ENCODE measurements around the gene SESTD1.
"Not testable (repeated sequence)": the region's sequence is repeated elsewhere in the genome, so short reads cannot be mapped to it uniquely, and the experiment has no call there.

SESTD1 gene

GRCh38 chr2:179226203-179226960 lies 38.2 kb downstream of the SESTD1 start:
- Histone ChIP-seq H3K27ac (ENCODE audit: low read depth, low read length) (no peak overlapping the region), H3K4me3 (ENCODE audit: low read length) (no peak overlapping the region), H3K27me3 (ENCODE audit: control insufficient read depth, insufficient read depth, low read length) (no peaks in the 10 kb centered on the region), H3K9ac (ENCODE audit: low read length) (no peak overlapping the region), H3K4me1 (ENCODE audit: control insufficient read depth, insufficient read depth, low read length) (peaks cover 7% of the 10 kb centered on the region), H3K36me3 (ENCODE audit: control insufficient read depth, insufficient read depth, low read length) (no peaks in the 10 kb centered on the region)

GRCh38 chr2:179224361-179224760 lies 40.3 kb downstream of the SESTD1 start:
- Histone ChIP-seq H3K36me3 (ENCODE audit: control insufficient read depth, insufficient read depth, low read length) (no peaks in the 10 kb centered on the region), H3K9ac (ENCODE audit: low read length) (no peak overlapping the region), H3K4me1 (ENCODE audit: control insufficient read depth, insufficient read depth, low read length) (peaks cover 7% of the 10 kb centered on the region), H3K4me3 (ENCODE audit: low read length) (no peak overlapping the region), H3K27ac (ENCODE audit: low read depth, low read length) (no peak overlapping the region), H3K27me3 (ENCODE audit: control insufficient read depth, insufficient read depth, low read length) (no peaks in the 10 kb centered on the region)

- Histone ChIP-seq H3K4me3 (ENCODE audit: low read length) (no peak overlapping the region), H3K4me1 (ENCODE audit: control insufficient read depth, insufficient read depth, low read length) (peaks cover 7% of the 10 kb centered on the region), H3K36me3 (ENCODE audit: control insufficient read depth, insufficient read depth, low read length) (no peaks in the 10 kb centered on the region), H3K9ac (ENCODE audit: low read length) (no peak overlapping the region), H3K27me3 (ENCODE audit: control insufficient read depth, insufficient read depth, low read length) (no peaks in the 10 kb centered on the region), H3K27ac (ENCODE audit: low read depth, low read length) (no peak overlapping the region)
These were observed 42.6 kb downstream of the SESTD1 start for GRCh38 chr2:179222076-179222475.

- Histone ChIP-seq H3K4me1 (ENCODE audit: control insufficient read depth, insufficient read depth, low read length) (no peaks in the 10 kb centered on the region), H3K36me3 (ENCODE audit: control insufficient read depth, insufficient read depth, low read length) (no peaks in the 10 kb centered on the region), H3K9ac (ENCODE audit: low read length) (no peak overlapping the region), H3K27ac (ENCODE audit: low read depth, low read length) (no peak overlapping the region), H3K4me3 (ENCODE audit: low read length) (no peak overlapping the region), H3K27me3 (ENCODE audit: control insufficient read depth, insufficient read depth, low read length) (no peaks in the 10 kb centered on the region)
These were observed 45.6 kb downstream of the SESTD1 start for GRCh38 chr2:179218848-179219594.

- not testable (repeated sequence) for H3K27me3 ChIP-seq (ENCODE audit: control insufficient read depth, insufficient read depth, low read length); H3K27ac ChIP-seq (ENCODE audit: low read depth, low read length); H3K4me1 ChIP-seq (ENCODE audit: control insufficient read depth, insufficient read depth, low read length); H3K36me3 ChIP-seq (ENCODE audit: control insufficient read depth, insufficient read depth, low read length); H3K9ac ChIP-seq (ENCODE audit: low read length); H3K4me3 ChIP-seq (ENCODE audit: low read length)
These were observed 50.0 kb downstream of the SESTD1 start for GRCh38 chr2:179214671-179215070.

- no peak overlapping the region for H3K9ac ChIP-seq (ENCODE audit: low read length)
These were observed 53.3 kb downstream of the SESTD1 start for GRCh38 chr2:179211355-179211754.

GRCh38 chr2:179208277-179208676 lies 56.4 kb downstream of the SESTD1 start:
- H3K9ac ChIP-seq (ENCODE audit: low read length); H3K27ac ChIP-seq (ENCODE audit: low read depth, low read length); H3K4me1 ChIP-seq (ENCODE audit: control insufficient read depth, insufficient read depth, low read length); H3K36me3 ChIP-seq (ENCODE audit: control insufficient read depth, insufficient read depth, low read length); H3K4me3 ChIP-seq (ENCODE audit: low read length); H3K27me3 ChIP-seq (ENCODE audit: control insufficient read depth, insufficient read depth, low read length): not testable (repeated sequence)

More at GRCh38 chr2:179211355-179211754, 53.3 kb downstream of the SESTD1 start:
- H3K4me3 ChIP-seq (ENCODE audit: low read length): no peak overlapping the region
- H3K27ac ChIP-seq (ENCODE audit: low read depth, low read length): no peak overlapping the region
- H3K36me3 ChIP-seq (ENCODE audit: control insufficient read depth, insufficient read depth, low read length): no peaks in the 10 kb centered on the region
- H3K4me1 ChIP-seq (ENCODE audit: control insufficient read depth, insufficient read depth, low read length): no peaks in the 10 kb centered on the region
- H3K27me3 ChIP-seq (ENCODE audit: control insufficient read depth, insufficient read depth, low read length): no peaks in the 10 kb centered on the region

- Histone ChIP-seq H3K36me3 (ENCODE audit: control insufficient read depth, insufficient read depth, low read length) (no peaks in the 10 kb centered on the region), H3K27ac (ENCODE audit: low read depth, low read length) (no peak overlapping the region), H3K4me3 (ENCODE audit: low read length) (no peak overlapping the region), H3K4me1 (ENCODE audit: control insufficient read depth, insufficient read depth, low read length) (no peaks in the 10 kb centered on the region), H3K27me3 (ENCODE audit: control insufficient read depth, insufficient read depth, low read length) (no peaks in the 10 kb centered on the region), H3K9ac (ENCODE audit: low read length) (no peak overlapping the region)
These were observed 57.6 kb downstream of the SESTD1 start for GRCh38 chr2:179207047-179207446.

GRCh38 chr2:179201869-179202268 lies 62.8 kb downstream of the SESTD1 start:
- no peaks in the 10 kb centered on the region for H3K27me3 ChIP-seq (ENCODE audit: control insufficient read depth, insufficient read depth, low read length)
- H3K4me3 ChIP-seq (ENCODE audit: low read length): no peak overlapping the region
- no peaks in the 10 kb centered on the region for H3K4me1 ChIP-seq (ENCODE audit: control insufficient read depth, insufficient read depth, low read length)
- H3K9ac ChIP-seq (ENCODE audit: low read length): no peak overlapping the region
- no peak overlapping the region for H3K27ac ChIP-seq (ENCODE audit: low read depth, low read length)
- H3K36me3 ChIP-seq (ENCODE audit: control insufficient read depth, insufficient read depth, low read length): no peaks in the 10 kb centered on the region

GRCh38 chr2:179195926-179196590 lies 68.6 kb downstream of the SESTD1 start:
- not testable (repeated sequence) for H3K4me1 ChIP-seq (ENCODE audit: control insufficient read depth, insufficient read depth, low read length); H3K36me3 ChIP-seq (ENCODE audit: control insufficient read depth, insufficient read depth, low read length); H3K4me3 ChIP-seq (ENCODE audit: low read length); H3K27ac ChIP-seq (ENCODE audit: low read depth, low read length); H3K27me3 ChIP-seq (ENCODE audit: control insufficient read depth, insufficient read depth, low read length); H3K9ac ChIP-seq (ENCODE audit: low read length)

- Histone ChIP-seq H3K27ac (ENCODE audit: low read depth, low read length) (no peak overlapping the region), H3K36me3 (ENCODE audit: control insufficient read depth, insufficient read depth, low read length) (no peaks in the 10 kb centered on the region), H3K9ac (ENCODE audit: low read length) (no peak overlapping the region), H3K4me1 (ENCODE audit: control insufficient read depth, insufficient read depth, low read length) (no peaks in the 10 kb centered on the region), H3K4me3 (ENCODE audit: low read length) (no peak overlapping the region), H3K27me3 (ENCODE audit: control insufficient read depth, insufficient read depth, low read length) (no peaks in the 10 kb centered on the region)
These were observed 69.5 kb downstream of the SESTD1 start for GRCh38 chr2:179195141-179195540.

GRCh38 chr2:179193759-179194394 lies 70.8 kb downstream of the SESTD1 start:
- no peaks in the 10 kb centered on the region for H3K36me3 ChIP-seq (ENCODE audit: control insufficient read depth, insufficient read depth, low read length)
- no peaks in the 10 kb centered on the region for H3K4me1 ChIP-seq (ENCODE audit: control insufficient read depth, insufficient read depth, low read length)
- H3K27ac ChIP-seq (ENCODE audit: low read depth, low read length): no peak overlapping the region
- H3K9ac ChIP-seq (ENCODE audit: low read length): no peak overlapping the region
- no peaks in the 10 kb centered on the region for H3K27me3 ChIP-seq (ENCODE audit: control insufficient read depth, insufficient read depth, low read length)
- H3K4me3 ChIP-seq (ENCODE audit: low read length): no peak overlapping the region

Data from rectal smooth muscle tissue (tissue), 1 donor.